ENCODE measurements around the gene SHB. TPM values are rescaled to one million over a fixed set of nuclear protein-coding genes. Genes with fewer than 3 reads are reported as not detected.

Gene SHB
- total and polyA plus RNA-seq, 2 of the 13 experiments (the other 11 are each of a cell fraction or from before 2014, with no cell fraction given): 19.4 to 20.7 TPM

DNA sequence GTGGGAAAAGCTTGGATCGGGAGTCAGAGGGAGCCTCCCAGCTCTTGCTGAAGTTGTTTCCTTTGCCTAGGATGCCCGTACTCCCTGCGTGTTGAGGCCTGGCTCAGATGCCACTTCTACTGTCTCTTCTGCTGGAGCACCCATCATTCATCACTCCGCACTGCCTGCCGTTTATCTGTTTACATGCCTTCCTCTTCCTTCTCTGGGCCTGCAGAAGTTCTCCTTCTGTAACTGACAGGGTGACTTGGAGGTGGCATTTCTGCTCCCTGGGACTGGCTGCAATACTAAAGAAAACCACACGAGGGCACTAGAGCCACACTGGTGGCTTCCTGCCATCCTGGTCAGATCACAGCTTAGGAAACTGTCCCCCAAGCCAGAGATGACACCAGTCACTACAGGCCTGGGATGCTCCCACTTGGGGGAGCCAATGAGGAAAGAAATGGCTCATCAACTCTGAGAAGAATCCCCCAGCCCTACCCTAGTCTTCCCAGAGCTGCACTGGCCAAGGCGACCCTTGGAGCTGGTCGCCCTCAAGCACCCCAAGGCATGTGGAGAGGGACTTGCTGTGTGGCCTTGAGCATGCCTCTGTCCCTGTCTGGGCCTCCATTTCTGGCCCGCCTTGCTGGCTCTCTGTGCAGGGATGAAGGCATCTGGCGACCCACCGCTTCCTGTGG is 155.4 kb downstream of the SHB start (continued):
- TF ChIP-seq, protein P1, sequence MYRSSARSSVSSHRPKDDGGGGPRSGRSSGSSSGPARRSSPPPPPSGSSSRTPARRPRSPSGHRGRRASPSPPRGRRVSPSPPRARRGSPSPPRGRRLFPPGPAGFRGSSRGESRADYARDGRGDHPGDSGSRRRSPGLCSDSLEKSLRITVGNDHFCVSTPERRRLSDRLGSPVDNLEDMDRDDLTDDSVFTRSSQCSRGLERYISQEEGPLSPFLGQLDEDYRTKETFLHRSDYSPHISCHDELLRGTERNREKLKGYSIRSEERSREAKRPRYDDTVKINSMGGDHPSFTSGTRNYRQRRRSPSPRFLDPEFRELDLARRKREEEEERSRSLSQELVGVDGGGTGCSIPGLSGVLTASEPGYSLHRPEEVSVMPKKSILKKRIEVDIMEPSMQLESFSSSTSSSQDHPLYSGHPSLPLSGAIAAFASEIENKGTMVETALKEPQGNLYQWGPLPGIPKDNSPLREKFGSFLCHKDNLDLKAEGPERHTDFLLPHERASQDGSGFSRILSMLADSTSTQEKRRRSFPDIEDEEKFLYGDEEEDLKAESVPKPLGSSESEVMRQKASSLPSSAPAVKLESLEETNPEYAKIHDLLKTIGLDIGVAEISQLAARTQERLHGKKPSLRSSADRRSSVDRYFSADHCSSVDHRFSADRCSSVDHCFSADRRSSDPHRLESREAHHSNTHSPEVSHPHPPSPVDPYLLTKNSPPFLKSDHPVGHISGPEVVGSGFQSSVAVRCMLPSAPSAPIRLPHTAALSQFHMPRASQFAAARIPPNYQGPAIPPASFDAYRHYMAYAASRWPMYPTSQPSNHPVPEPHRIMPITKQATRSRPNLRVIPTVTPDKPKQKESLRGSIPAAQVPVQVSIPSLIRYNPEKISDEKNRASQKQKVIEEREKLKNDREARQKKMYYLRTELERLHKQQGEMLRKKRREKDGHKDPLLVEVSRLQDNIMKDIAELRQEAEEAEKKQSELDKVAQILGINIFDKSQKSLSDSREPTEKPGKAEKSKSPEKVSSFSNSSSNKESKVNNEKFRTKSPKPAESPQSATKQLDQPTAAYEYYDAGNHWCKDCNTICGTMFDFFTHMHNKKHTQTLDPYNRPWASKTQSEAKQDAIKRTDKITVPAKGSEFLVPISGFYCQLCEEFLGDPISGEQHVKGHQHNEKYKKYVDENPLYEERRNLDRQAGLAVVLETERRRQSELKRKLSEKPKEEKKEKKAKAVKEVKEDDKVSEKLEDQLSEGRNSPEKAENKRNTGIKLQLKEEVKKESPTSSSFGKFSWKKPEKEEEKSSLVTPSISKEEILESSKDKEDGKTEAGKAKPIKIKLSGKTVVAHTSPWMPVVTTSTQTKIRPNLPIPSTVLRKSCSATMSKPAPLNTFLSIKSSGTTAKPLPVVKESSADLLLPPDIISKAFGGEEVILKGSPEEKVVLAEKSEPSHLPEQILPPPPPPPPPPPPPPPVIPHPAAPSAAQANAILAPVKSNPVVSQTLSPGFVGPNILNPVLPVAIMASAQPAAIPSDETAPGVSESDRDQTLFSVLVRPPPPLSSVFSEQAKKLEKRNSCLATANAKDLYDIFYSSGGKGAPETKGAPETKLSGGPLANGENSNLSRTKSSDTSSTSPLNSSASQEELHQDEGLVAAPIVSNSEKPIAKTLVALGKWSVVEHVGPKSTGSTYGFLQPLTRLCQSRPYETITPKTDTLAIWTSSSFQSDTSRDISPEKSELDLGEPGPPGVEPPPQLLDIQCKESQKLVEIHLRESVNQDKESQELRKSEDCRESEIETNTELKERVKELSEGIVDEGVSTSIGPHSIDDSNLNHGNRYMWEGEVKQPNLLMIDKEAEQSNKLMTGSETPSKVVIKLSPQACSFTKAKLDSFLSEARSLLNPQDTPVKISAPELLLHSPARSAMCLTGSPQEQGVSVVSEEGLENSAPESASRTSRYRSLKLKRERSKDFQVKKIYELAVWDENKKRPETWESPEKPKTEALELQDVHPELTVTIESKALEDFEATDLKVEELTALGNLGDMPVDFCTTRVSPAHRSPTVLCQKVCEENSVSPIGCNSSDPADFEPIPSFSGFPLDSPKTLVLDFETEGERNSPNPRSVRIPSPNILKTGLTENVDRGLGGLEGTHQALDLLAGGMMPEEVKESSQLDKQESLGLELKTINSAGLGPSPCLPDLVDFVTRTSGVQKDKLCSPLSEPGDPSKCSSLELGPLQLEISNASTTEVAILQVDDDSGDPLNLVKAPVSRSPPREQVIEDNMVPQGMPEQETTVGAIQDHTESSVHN (CRISPR knock-in tag; IDR thresholded peaks at IDR 0.05): no peak; the same call in 1 of the 2 replicates
- TF ChIP-seq, protein P2, sequence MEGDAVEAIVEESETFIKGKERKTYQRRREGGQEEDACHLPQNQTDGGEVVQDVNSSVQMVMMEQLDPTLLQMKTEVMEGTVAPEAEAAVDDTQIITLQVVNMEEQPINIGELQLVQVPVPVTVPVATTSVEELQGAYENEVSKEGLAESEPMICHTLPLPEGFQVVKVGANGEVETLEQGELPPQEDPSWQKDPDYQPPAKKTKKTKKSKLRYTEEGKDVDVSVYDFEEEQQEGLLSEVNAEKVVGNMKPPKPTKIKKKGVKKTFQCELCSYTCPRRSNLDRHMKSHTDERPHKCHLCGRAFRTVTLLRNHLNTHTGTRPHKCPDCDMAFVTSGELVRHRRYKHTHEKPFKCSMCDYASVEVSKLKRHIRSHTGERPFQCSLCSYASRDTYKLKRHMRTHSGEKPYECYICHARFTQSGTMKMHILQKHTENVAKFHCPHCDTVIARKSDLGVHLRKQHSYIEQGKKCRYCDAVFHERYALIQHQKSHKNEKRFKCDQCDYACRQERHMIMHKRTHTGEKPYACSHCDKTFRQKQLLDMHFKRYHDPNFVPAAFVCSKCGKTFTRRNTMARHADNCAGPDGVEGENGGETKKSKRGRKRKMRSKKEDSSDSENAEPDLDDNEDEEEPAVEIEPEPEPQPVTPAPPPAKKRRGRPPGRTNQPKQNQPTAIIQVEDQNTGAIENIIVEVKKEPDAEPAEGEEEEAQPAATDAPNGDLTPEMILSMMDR (CRISPR knock-in tag; IDR thresholded peaks at IDR 0.05): peak; percentile 98
- TF ChIP-seq, protein P3, sequence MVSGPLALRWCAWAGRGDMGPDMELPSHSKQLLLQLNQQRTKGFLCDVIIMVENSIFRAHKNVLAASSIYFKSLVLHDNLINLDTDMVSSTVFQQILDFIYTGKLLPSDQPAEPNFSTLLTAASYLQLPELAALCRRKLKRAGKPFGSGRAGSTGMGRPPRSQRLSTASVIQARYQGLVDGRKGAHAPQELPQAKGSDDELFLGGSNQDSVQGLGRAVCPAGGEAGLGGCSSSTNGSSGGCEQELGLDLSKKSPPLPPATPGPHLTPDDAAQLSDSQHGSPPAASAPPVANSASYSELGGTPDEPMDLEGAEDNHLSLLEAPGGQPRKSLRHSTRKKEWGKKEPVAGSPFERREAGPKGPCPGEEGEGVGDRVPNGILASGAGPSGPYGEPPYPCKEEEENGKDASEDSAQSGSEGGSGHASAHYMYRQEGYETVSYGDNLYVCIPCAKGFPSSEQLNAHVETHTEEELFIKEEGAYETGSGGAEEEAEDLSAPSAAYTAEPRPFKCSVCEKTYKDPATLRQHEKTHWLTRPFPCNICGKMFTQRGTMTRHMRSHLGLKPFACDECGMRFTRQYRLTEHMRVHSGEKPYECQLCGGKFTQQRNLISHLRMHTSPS (CRISPR knock-in tag; IDR thresholded peaks at IDR 0.05; ENCODE audit: low read depth): no peak
- TF ChIP-seq, protein P4, sequence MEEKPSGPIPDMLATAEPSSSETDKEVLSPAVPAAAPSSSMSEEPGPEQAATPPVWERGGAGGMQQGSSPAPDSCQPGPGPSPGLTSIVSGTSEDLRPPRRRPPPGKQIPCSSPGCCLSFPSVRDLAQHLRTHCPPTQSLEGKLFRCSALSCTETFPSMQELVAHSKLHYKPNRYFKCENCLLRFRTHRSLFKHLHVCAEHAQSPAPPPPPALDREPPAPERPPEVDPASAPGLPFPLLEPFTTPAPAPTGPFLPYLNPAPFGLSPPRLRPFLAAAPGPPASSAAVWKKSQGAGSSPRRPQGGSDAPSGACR (CRISPR knock-in tag; IDR thresholded peaks at IDR 0.05): no peak
- TF ChIP-seq, protein P5, sequence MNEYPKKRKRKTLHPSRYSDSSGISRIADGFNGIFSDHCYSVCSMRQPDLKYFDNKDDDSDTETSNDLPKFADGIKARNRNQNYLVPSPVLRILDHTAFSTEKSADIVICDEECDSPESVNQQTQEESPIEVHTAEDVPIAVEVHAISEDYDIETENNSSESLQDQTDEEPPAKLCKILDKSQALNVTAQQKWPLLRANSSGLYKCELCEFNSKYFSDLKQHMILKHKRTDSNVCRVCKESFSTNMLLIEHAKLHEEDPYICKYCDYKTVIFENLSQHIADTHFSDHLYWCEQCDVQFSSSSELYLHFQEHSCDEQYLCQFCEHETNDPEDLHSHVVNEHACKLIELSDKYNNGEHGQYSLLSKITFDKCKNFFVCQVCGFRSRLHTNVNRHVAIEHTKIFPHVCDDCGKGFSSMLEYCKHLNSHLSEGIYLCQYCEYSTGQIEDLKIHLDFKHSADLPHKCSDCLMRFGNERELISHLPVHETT (CRISPR knock-in tag; conservative IDR thresholded peaks at IDR 0.05): no peak
- TF ChIP-seq RBM39 (IDR thresholded peaks at IDR 0.05; ENCODE audit: low read depth, low read length, poor library complexity, severe bottlenecking) (no peak), ZMYM3 (CRISPR knock-in tag; IDR thresholded peaks at IDR 0.05) (no peak), ZNF326 (CRISPR knock-in tag; IDR thresholded peaks at IDR 0.05; ENCODE audit: borderline replicate concordance) (peak; percentile 54; the same call in 1 of the 2 replicates), ZNF264 (CRISPR knock-in tag; IDR thresholded peaks at IDR 0.05) (no peak)
- TF ChIP-seq, protein P6, sequence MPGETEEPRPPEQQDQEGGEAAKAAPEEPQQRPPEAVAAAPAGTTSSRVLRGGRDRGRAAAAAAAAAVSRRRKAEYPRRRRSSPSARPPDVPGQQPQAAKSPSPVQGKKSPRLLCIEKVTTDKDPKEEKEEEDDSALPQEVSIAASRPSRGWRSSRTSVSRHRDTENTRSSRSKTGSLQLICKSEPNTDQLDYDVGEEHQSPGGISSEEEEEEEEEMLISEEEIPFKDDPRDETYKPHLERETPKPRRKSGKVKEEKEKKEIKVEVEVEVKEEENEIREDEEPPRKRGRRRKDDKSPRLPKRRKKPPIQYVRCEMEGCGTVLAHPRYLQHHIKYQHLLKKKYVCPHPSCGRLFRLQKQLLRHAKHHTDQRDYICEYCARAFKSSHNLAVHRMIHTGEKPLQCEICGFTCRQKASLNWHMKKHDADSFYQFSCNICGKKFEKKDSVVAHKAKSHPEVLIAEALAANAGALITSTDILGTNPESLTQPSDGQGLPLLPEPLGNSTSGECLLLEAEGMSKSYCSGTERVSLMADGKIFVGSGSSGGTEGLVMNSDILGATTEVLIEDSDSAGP (CRISPR knock-in tag; IDR thresholded peaks at IDR 0.05; ENCODE audit: borderline replicate concordance): peak; percentile 29; the same call in 1 of the 2 replicates

Data from HepG2 (cell line).